CD14-positive monocyte (primary cell): ENCODE measurements around the gene ABCB8. TPM values are rescaled to one million over a fixed set of nuclear protein-coding genes. Genes with fewer than 3 reads are reported as not detected.

Experiments used
- DNase-seq, 3 donors: peaks; one replicate each; pipeline ENCODE4 v3.0.0-alpha.2; 2011 to 2022
- H2AFZ ChIP-seq: 2 replicates; pipeline ENCODE4 v1.6.0; 2012; ENCODE audit warnings: mild to moderate bottlenecking, low read depth, low read length, inconsistent platforms; ENCODE audit not compliant: insufficient read depth, poor library complexity, severe bottlenecking
- H3K27ac ChIP-seq, 2 donors: 1 replicate in 1 of 2; 2 replicates in 1 of 2; pipeline ENCODE4 v1.5.1; 2012 to 2013; ENCODE audit warnings: low read length in 2 of 2, control low read depth in 1 of 2, inconsistent platforms in 1 of 2, low read depth in 1 of 2, mild to moderate bottlenecking in 1 of 2
- H3K27me3 ChIP-seq, 2 donors: one replicate each; pipeline versions ENCODE4 v1.6.0 to v1.6.1; 2011 to 2013; ENCODE audit warnings: low read length in 2 of 2; ENCODE audit not compliant: control insufficient read depth in 2 of 2, insufficient read depth in 2 of 2
- H3K36me3 ChIP-seq, 2 donors: replicated peaks in 1 of 2; 1 replicate in 1 of 2; 2 replicates in 1 of 2; pipeline versions ENCODE4 v1.5.1 to v1.6.1; 2012 to 2013; ENCODE audit warnings: low read length in 2 of 2, control low read depth in 1 of 2, inconsistent platforms in 1 of 2, mild to moderate bottlenecking in 1 of 2; ENCODE audit not compliant: insufficient read depth in 2 of 2, control insufficient read depth in 1 of 2
- H3K4me1 ChIP-seq, 2 donors: 1 replicate in 1 of 2; 2 replicates in 1 of 2; pipeline versions ENCODE4 v1.5.1 to v1.6.1; 2012 to 2013; ENCODE audit warnings: low read length in 2 of 2, control low read depth in 1 of 2, inconsistent platforms in 1 of 2, mild to moderate bottlenecking in 1 of 2, moderate library complexity in 1 of 2; ENCODE audit not compliant: insufficient read depth in 2 of 2, control insufficient read depth in 1 of 2
- H3K4me2 ChIP-seq: replicated peaks from 2 replicates; pipeline ENCODE3; 2012; ENCODE audit warnings: low read length, moderate library complexity, mild to moderate bottlenecking; ENCODE audit not compliant: poor library complexity, severe bottlenecking; ENCODE audit errors: extremely low read depth
- H3K4me3 ChIP-seq, 3 experiments: fragments of 200-600 bp in 1 of 3; sonication (generic) in 1 of 3; replicated peaks in 1 of 3; 1 replicate in 2 of 3; 2 replicates in 1 of 3; pipeline ENCODE4 v1.5.1; 2011 to 2013; ENCODE audit warnings: low read length in 3 of 3, mild to moderate bottlenecking in 3 of 3, control low read depth in 2 of 3, low read depth in 2 of 3, inconsistent platforms in 1 of 3, moderate library complexity in 1 of 3
- H3K79me2 ChIP-seq: 2 replicates; pipeline ENCODE4 v1.6.0; 2012; ENCODE audit warnings: mild to moderate bottlenecking, control low read depth, inconsistent platforms, low read length, moderate library complexity; ENCODE audit not compliant: insufficient read depth
- H3K9ac ChIP-seq: 2 replicates; pipeline ENCODE4 v1.6.0; 2017; ENCODE audit warnings: low read length, mild to moderate bottlenecking; ENCODE audit not compliant: insufficient read depth, poor library complexity, severe bottlenecking
- H3K9me3 ChIP-seq, 2 donors: replicated peaks in 1 of 2; 1 replicate in 1 of 2; 2 replicates in 1 of 2; pipeline versions ENCODE4 v1.5.1 to v1.6.1; 2012 to 2013; ENCODE audit warnings: low read length in 2 of 2, control low read depth in 1 of 2; ENCODE audit not compliant: control insufficient read depth in 1 of 2, insufficient read depth in 1 of 2
- H4K20me1 ChIP-seq: 2 replicates; pipeline ENCODE4 v1.6.0; 2012; ENCODE audit warnings: mild to moderate bottlenecking, low read length, control low read depth, moderate library complexity; ENCODE audit not compliant: insufficient read depth
- H3K27ac Mint-ChIP-seq, 7 donors: one replicate each; pipeline ENCODE4 v1.8.0; 2020; ENCODE audit warnings: mild to moderate bottlenecking in 7 of 7, mixed read lengths in 7 of 7, moderate library complexity in 6 of 7, inconsistent platforms in 2 of 7
- H3K27me3 Mint-ChIP-seq, 3 donors: one replicate each; pipeline ENCODE4 v1.8.0; 2021 to 2022; ENCODE audit warnings: low read depth in 3 of 3, mild to moderate bottlenecking in 3 of 3, mixed read lengths in 3 of 3, moderate library complexity in 3 of 3, inconsistent platforms in 1 of 3
- H3K36me3 Mint-ChIP-seq, 2 donors: one replicate each; pipeline ENCODE4 v1.8.0; 2020; ENCODE audit warnings: mixed read lengths in 2 of 2, inconsistent platforms in 1 of 2, mild to moderate bottlenecking in 1 of 2
- H3K4me1 Mint-ChIP-seq: one replicate; pipeline ENCODE4 v1.8.0; 2020; ENCODE audit warnings: mild to moderate bottlenecking, mixed read lengths
- H3K4me3 Mint-ChIP-seq, 2 donors: one replicate each; pipeline ENCODE4 v1.8.0; 2020; ENCODE audit warnings: mild to moderate bottlenecking in 2 of 2, mixed read lengths in 2 of 2, moderate library complexity in 1 of 2
- H3K9me3 Mint-ChIP-seq, 7 donors: one replicate each; pipeline ENCODE4 v1.8.0; 2020 to 2022; ENCODE audit warnings: mixed read lengths in 7 of 7, mild to moderate bottlenecking in 6 of 7, moderate library complexity in 6 of 7, inconsistent platforms in 2 of 7
- WGBS: methylation state at CpG from one replicate; pipeline ENCODE4 v1.1.5; 2013; ENCODE audit warnings: missing lambda C conversion rate; ENCODE audit not compliant: insufficient coverage; 5-methylcytosine and 5-hydroxymethylcytosine counted together
- intact Hi-C, 2 donors: fragments of 100-400 bp; cut with micrococcal nuclease; formaldehyde crosslinking; loops; one replicate each; pipeline versions ENCODE4 v1.15.0 to v1.15.1; 2023
- polyA plus RNA-seq, 3 donors: library from polyadenylated mRNA; depleted of rRNA in 1 of 3; unstranded in 2 of 3; stranded (reverse) in 1 of 3; fragments of 300-500 nt in 2 of 3; fragments of >200 nt in 1 of 3; fragmentation: Illumina TruSeq in 2 of 3; gene quantifications; 1 replicate in 2 of 3; 2 replicates in 1 of 3; pipeline ENCODE4 v1.2.3, GENCODE V29; 2012 to 2021
- TF ChIP-seq, protein P1 (sequence below): fragments of 200-600 bp; IDR thresholded peaks from one replicate; pipeline ENCODE4 v1.8.0; 2022; ENCODE audit warnings: antibody characterized with exemption, mild to moderate bottlenecking

The ABCB8 gene
- polyA plus RNA-seq, 3 donors = 9.3 to 19.9 (median 9.5) TPM

DNA sequence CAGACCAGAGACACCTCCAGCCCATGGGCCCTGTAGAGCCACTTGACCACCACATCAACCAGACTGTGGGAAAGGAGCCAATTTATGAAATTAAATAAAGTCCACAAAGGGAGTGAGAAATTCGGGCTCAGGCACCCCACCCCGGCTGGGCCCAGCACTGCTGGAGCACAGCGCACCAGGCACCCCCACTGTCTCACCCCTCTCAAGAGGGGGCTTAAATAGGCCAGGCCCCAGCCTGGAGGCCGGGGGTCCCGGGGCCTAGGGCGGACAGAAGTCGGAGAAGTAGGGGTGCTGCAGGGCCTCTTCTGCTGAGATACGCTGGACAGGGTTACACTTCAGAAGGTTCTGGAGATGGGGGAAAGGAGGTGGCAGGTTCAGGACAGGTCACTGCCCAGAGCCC is 25.5 kb downstream of the ABCB8 start:
- H3K27ac Mint-ChIP-seq = no peak overlapping the region
- peaks cover 14 to 20% of the 10 kb centered on the region in 2 donors for H3K36me3 Mint-ChIP-seq
- no peaks in the 10 kb centered on the region for H3K9me3 Mint-ChIP-seq
- H4K20me1 ChIP-seq = no peaks in the 10 kb centered on the region
- H3K4me1 Mint-ChIP-seq = peaks cover 28% of the 10 kb centered on the region
- H3K27me3 ChIP-seq = peaks cover 0 to 11% of the 10 kb centered on the region in 2 donors
- H2AFZ ChIP-seq = peak overlapping the region; percentile 59
- H3K27me3 Mint-ChIP-seq = peaks cover 8 to 22% (median 11%) of the 10 kb centered on the region in 3 donors
- H3K4me3 Mint-ChIP-seq = no peak overlapping the region
- peaks cover 9% of the 10 kb centered on the region for H3K79me2 ChIP-seq
- H3K9ac ChIP-seq = peak overlapping the region; percentile 36
- no peaks in the 10 kb centered on the region for H3K36me3 ChIP-seq
- H3K4me1 ChIP-seq = peaks cover 29 to 44% of the 10 kb centered on the region in 2 donors
- no peak for DNase-seq
- intact Hi-C loops = no loop called here
- H3K4me3 ChIP-seq = no peak overlapping the region
- TF ChIP-seq, protein P1, sequence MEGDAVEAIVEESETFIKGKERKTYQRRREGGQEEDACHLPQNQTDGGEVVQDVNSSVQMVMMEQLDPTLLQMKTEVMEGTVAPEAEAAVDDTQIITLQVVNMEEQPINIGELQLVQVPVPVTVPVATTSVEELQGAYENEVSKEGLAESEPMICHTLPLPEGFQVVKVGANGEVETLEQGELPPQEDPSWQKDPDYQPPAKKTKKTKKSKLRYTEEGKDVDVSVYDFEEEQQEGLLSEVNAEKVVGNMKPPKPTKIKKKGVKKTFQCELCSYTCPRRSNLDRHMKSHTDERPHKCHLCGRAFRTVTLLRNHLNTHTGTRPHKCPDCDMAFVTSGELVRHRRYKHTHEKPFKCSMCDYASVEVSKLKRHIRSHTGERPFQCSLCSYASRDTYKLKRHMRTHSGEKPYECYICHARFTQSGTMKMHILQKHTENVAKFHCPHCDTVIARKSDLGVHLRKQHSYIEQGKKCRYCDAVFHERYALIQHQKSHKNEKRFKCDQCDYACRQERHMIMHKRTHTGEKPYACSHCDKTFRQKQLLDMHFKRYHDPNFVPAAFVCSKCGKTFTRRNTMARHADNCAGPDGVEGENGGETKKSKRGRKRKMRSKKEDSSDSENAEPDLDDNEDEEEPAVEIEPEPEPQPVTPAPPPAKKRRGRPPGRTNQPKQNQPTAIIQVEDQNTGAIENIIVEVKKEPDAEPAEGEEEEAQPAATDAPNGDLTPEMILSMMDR = no peak
- peak overlapping the region; percentile 39 for H3K4me2 ChIP-seq
- H3K27ac ChIP-seq = peak overlapping the region in 1 of 2 donors; percentile 65
- 97% methylated on average over 5 of the region's 8 CpGs for WGBS
- H3K9me3 ChIP-seq = no peaks in the 10 kb centered on the region

- WGBS = 90% methylated on average over 2 of the region's 6 CpGs
- intact Hi-C loops = no loop called here
- Histone ChIP-seq H4K20me1 (peaks cover 17% of the 10 kb centered on the region), H3K27me3 (no peaks in the 10 kb centered on the region), H3K9me3 (no peaks in the 10 kb centered on the region), H3K4me2 (no peak overlapping the region), H3K4me3 (no peak overlapping the region), H2AFZ (no peak overlapping the region), H3K9ac (no peak overlapping the region), H3K79me2 (peaks cover 26% of the 10 kb centered on the region), H3K36me3 (no peaks in the 10 kb centered on the region), H3K27ac (no peak overlapping the region), H3K4me1 (peaks cover 47 to 59% of the 10 kb centered on the region in 2 donors)
- Mint-ChIP-seq H3K36me3 (peaks cover 14 to 18% of the 10 kb centered on the region in 2 donors), H3K9me3 (no peaks in the 10 kb centered on the region), H3K4me1 (peaks cover 44% of the 10 kb centered on the region), H3K27ac (no peak overlapping the region), H3K4me3 (no peak overlapping the region), H3K27me3 (peaks cover 2 to 5% (median 5%) of the 10 kb centered on the region in 3 donors)
- no peak for DNase-seq
- TF ChIP-seq, protein P1 = no peak
These were observed 28.0 kb downstream of the ABCB8 start for GRCh38 chr7:151056283-151056665.
